GM23338 (cell line): ENCODE data around the gene GMEB2.

ENCODE experiments used
- CREB1 ChIP-seq: fragments of 250-450 bp; sonication (Bioruptor Pico); IDR thresholded peaks from 2 replicates; pipeline ENCODE4 v1.5.0; 2020; ENCODE audit warnings: low read depth, mild to moderate bottlenecking, moderate library complexity
- EZH2 ChIP-seq: fragments of 200-600 bp; sonication (generic); IDR thresholded peaks from one replicate; pipeline ENCODE4 v1.8.0; 2017; ENCODE audit warnings: antibody characterized with exemption, mild to moderate bottlenecking, low read depth; ENCODE audit not compliant: unreplicated experiment
- EZH2phosphoT487 ChIP-seq: fragments of 200-600 bp; sonication (generic); IDR thresholded peaks from one replicate; pipeline ENCODE4 v1.8.1; 2018; ENCODE audit warnings: antibody characterized with exemption; ENCODE audit not compliant: unreplicated experiment
- JUNB ChIP-seq: IDR thresholded peaks from one replicate; pipeline ENCODE4 v1.6.1; 2016; ENCODE audit warnings: antibody characterized with exemption; ENCODE audit not compliant: unreplicated experiment
- POLR2AphosphoS5 ChIP-seq: IDR thresholded peaks from 2 replicates; pipeline ENCODE4 v1.6.1; 2016; ENCODE audit warnings: antibody characterized with exemption, low read depth
- STAT1 ChIP-seq: IDR thresholded peaks from one replicate; pipeline ENCODE4 v1.6.1; 2016; ENCODE audit warnings: antibody characterized with exemption; ENCODE audit not compliant: unreplicated experiment
- ZNF114 ChIP-seq: fragments of 250-450 bp; sonication (Bioruptor Pico); IDR thresholded peaks from 2 replicates; pipeline ENCODE4 v1.5.0; 2020; ENCODE audit warnings: mild to moderate bottlenecking, moderate library complexity
- ZNF331 ChIP-seq: fragments of 250-450 bp; sonication (Bioruptor Pico); IDR thresholded peaks from 2 replicates; pipeline ENCODE4 v1.5.0; 2020; ENCODE audit warnings: low read depth, mild to moderate bottlenecking, moderate library complexity
- TF ChIP-seq, protein P1 (sequence below), 2 experiments: fragments of 200-600 bp in 1 of 2; sonication (generic) in 1 of 2; conservative IDR thresholded peaks; 2 replicates each; pipeline versions ENCODE4 v1.5.1 to v1.6.1; 2016 to 2017; ENCODE audit warnings: antibody characterized with exemption in 2 of 2, low read depth in 2 of 2, mild to moderate bottlenecking in 2 of 2, moderate library complexity in 1 of 2
- TF ChIP-seq, protein P2 (sequence below): IDR thresholded peaks from one replicate; pipeline ENCODE4 v1.6.1; 2018; ENCODE audit warnings: antibody characterized with exemption; ENCODE audit not compliant: unreplicated experiment
- TF ChIP-seq, protein P3 (sequence below): IDR thresholded peaks from 2 replicates; pipeline ENCODE4 v1.6.1; 2016; ENCODE audit warnings: antibody characterized with exemption
- TF ChIP-seq, protein P4 (sequence below): fragments of 250-450 bp; sonication (Bioruptor Pico); IDR thresholded peaks from 2 replicates; pipeline ENCODE4 v1.5.0; 2020; ENCODE audit warnings: mild to moderate bottlenecking, moderate library complexity

GRCh38 chr20:63546256-63546955 is 80.5 kb downstream of the GMEB2 start:
- TF ChIP-seq, protein P1, sequence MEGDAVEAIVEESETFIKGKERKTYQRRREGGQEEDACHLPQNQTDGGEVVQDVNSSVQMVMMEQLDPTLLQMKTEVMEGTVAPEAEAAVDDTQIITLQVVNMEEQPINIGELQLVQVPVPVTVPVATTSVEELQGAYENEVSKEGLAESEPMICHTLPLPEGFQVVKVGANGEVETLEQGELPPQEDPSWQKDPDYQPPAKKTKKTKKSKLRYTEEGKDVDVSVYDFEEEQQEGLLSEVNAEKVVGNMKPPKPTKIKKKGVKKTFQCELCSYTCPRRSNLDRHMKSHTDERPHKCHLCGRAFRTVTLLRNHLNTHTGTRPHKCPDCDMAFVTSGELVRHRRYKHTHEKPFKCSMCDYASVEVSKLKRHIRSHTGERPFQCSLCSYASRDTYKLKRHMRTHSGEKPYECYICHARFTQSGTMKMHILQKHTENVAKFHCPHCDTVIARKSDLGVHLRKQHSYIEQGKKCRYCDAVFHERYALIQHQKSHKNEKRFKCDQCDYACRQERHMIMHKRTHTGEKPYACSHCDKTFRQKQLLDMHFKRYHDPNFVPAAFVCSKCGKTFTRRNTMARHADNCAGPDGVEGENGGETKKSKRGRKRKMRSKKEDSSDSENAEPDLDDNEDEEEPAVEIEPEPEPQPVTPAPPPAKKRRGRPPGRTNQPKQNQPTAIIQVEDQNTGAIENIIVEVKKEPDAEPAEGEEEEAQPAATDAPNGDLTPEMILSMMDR (conservative IDR thresholded peaks at IDR 0.05; ENCODE audit: low read depth in 2 of 2) = no peak
- TF ChIP-seq POLR2AphosphoS5 (no peak), EZH2 (no peak), ZNF331 (CRISPR knock-in tag) (no peak), ZNF114 (CRISPR knock-in tag) (no peak), EZH2phosphoT487 (no peak), STAT1 (no peak), CREB1 (no peak), JUNB (no peak)
- TF ChIP-seq, protein P2, sequence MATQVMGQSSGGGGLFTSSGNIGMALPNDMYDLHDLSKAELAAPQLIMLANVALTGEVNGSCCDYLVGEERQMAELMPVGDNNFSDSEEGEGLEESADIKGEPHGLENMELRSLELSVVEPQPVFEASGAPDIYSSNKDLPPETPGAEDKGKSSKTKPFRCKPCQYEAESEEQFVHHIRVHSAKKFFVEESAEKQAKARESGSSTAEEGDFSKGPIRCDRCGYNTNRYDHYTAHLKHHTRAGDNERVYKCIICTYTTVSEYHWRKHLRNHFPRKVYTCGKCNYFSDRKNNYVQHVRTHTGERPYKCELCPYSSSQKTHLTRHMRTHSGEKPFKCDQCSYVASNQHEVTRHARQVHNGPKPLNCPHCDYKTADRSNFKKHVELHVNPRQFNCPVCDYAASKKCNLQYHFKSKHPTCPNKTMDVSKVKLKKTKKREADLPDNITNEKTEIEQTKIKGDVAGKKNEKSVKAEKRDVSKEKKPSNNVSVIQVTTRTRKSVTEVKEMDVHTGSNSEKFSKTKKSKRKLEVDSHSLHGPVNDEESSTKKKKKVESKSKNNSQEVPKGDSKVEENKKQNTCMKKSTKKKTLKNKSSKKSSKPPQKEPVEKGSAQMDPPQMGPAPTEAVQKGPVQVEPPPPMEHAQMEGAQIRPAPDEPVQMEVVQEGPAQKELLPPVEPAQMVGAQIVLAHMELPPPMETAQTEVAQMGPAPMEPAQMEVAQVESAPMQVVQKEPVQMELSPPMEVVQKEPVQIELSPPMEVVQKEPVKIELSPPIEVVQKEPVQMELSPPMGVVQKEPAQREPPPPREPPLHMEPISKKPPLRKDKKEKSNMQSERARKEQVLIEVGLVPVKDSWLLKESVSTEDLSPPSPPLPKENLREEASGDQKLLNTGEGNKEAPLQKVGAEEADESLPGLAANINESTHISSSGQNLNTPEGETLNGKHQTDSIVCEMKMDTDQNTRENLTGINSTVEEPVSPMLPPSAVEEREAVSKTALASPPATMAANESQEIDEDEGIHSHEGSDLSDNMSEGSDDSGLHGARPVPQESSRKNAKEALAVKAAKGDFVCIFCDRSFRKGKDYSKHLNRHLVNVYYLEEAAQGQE = no peak
- TF ChIP-seq, protein P3, sequence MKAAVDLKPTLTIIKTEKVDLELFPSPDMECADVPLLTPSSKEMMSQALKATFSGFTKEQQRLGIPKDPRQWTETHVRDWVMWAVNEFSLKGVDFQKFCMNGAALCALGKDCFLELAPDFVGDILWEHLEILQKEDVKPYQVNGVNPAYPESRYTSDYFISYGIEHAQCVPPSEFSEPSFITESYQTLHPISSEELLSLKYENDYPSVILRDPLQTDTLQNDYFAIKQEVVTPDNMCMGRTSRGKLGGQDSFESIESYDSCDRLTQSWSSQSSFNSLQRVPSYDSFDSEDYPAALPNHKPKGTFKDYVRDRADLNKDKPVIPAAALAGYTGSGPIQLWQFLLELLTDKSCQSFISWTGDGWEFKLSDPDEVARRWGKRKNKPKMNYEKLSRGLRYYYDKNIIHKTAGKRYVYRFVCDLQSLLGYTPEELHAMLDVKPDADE = no peak
- TF ChIP-seq, protein P4, sequence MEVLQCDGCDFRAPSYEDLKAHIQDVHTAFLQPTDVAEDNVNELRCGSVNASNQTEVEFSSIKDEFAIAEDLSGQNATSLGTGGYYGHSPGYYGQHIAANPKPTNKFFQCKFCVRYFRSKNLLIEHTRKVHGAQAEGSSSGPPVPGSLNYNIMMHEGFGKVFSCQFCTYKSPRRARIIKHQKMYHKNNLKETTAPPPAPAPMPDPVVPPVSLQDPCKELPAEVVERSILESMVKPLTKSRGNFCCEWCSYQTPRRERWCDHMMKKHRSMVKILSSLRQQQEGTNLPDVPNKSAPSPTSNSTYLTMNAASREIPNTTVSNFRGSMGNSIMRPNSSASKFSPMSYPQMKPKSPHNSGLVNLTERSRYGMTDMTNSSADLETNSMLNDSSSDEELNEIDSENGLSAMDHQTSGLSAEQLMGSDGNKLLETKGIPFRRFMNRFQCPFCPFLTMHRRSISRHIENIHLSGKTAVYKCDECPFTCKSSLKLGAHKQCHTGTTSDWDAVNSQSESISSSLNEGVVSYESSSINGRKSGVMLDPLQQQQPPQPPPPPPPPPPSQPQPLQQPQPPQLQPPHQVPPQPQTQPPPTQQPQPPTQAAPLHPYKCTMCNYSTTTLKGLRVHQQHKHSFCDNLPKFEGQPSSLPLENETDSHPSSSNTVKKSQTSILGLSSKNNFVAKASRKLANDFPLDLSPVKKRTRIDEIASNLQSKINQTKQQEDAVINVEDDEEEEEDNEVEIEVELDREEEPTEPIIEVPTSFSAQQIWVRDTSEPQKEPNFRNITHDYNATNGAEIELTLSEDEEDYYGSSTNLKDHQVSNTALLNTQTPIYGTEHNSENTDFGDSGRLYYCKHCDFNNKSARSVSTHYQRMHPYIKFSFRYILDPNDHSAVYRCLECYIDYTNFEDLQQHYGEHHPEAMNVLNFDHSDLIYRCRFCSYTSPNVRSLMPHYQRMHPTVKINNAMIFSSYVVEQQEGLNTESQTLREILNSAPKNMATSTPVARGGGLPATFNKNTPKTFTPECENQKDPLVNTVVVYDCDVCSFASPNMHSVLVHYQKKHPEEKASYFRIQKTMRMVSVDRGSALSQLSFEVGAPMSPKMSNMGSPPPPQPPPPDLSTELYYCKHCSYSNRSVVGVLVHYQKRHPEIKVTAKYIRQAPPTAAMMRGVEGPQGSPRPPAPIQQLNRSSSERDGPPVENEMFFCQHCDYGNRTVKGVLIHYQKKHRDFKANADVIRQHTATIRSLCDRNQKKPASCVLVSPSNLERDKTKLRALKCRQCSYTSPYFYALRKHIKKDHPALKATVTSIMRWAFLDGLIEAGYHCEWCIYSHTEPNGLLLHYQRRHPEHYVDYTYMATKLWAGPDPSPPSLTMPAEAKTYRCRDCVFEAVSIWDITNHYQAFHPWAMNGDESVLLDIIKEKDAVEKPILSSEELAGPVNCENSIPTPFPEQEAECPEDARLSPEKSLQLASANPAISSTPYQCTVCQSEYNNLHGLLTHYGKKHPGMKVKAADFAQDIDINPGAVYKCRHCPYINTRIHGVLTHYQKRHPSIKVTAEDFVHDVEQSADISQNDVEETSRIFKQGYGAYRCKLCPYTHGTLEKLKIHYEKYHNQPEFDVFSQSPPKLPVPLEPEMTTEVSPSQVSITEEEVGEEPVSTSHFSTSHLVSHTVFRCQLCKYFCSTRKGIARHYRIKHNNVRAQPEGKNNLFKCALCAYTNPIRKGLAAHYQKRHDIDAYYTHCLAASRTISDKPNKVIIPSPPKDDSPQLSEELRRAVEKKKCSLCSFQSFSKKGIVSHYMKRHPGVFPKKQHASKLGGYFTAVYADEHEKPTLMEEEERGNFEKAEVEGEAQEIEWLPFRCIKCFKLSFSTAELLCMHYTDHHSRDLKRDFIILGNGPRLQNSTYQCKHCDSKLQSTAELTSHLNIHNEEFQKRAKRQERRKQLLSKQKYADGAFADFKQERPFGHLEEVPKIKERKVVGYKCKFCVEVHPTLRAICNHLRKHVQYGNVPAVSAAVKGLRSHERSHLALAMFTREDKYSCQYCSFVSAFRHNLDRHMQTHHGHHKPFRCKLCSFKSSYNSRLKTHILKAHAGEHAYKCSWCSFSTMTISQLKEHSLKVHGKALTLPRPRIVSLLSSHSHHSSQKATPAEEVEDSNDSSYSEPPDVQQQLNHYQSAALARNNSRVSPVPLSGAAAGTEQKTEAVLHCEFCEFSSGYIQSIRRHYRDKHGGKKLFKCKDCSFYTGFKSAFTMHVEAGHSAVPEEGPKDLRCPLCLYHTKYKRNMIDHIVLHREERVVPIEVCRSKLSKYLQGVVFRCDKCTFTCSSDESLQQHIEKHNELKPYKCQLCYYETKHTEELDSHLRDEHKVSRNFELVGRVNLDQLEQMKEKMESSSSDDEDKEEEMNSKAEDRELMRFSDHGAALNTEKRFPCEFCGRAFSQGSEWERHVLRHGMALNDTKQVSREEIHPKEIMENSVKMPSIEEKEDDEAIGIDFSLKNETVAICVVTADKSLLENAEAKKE (CRISPR knock-in tag) = no peak
